Measurements from ENCODE around the gene LMNTD1.

Gene LMNTD1

GRCh38 chr12:25591144-25591543 lies 38.1 kb upstream of the LMNTD1 start:
- H3K4me3 ChIP-seq (ENCODE audit: low read length) = no peak overlapping the region

GRCh38 chr12:25590011-25590721 lies 37.1 kb upstream of the LMNTD1 start:
- Histone ChIP-seq H3K4me1 (ENCODE audit: control insufficient read depth, low read depth, low read length) (no peaks in the 10 kb centered on the region), H3K79me1 (ENCODE audit: low read length) (no peaks in the 10 kb centered on the region), H2AK5ac (ENCODE audit: low read length) (no peak overlapping the region), H3K27me3 (ENCODE audit: insufficient read depth, low read length, poor library complexity) (no peaks in the 10 kb centered on the region), H3K79me2 (ENCODE audit: control insufficient read depth, insufficient read depth, low read length) (no peaks in the 10 kb centered on the region), H4K8ac (ENCODE audit: low read depth, low read length) (no peak overlapping the region), H2BK15ac (replicated peaks; ENCODE audit: low read depth) (no peak overlapping the region), H2BK120ac (ENCODE audit: low read depth, low read length) (no peak overlapping the region), H3K23ac (ENCODE audit: low read length) (no peak overlapping the region), H3K9ac (ENCODE audit: low read length) (no peak overlapping the region), H3K4ac (ENCODE audit: low read depth, low read length) (no peak overlapping the region), H4K5ac (ENCODE audit: low read length) (no peak overlapping the region), H3K4me3 (ENCODE audit: low read length) (no peak overlapping the region), H3K18ac (ENCODE audit: low read length) (no peak overlapping the region), H3K27ac (ENCODE audit: low read depth, low read length) (no peak overlapping the region), H2BK5ac (ENCODE audit: low read length) (no peak overlapping the region), H3K4me2 (ENCODE audit: low read length) (no peak overlapping the region), H3K36me3 (ENCODE audit: control insufficient read depth, insufficient read depth, low read length) (no peaks in the 10 kb centered on the region), H3K56ac (ENCODE audit: low read length) (no peak overlapping the region)
- no CpG with 5 or more reads among the region's 5 CpGs for WGBS (ENCODE audit: extremely low coverage, insufficient coverage, low lambda C conversion rate)
- DNase-seq = no peak

More at GRCh38 chr12:25591144-25591543, 38.1 kb upstream of the LMNTD1 start:
- H4K5ac ChIP-seq (ENCODE audit: low read length) = no peak overlapping the region
- DNase-seq = peak; percentile 72
- no peaks in the 10 kb centered on the region for H3K79me1 ChIP-seq (ENCODE audit: low read length)
- no peak overlapping the region for H2BK5ac ChIP-seq (ENCODE audit: low read length)
- no peak overlapping the region for H3K4ac ChIP-seq (ENCODE audit: low read depth, low read length)
- no peaks in the 10 kb centered on the region for H3K4me1 ChIP-seq (ENCODE audit: control insufficient read depth, low read depth, low read length)
- H3K4me2 ChIP-seq (ENCODE audit: low read length) = no peak overlapping the region
- no peaks in the 10 kb centered on the region for H3K36me3 ChIP-seq (ENCODE audit: control insufficient read depth, insufficient read depth, low read length)
- peak overlapping the region; percentile 44 for H3K18ac ChIP-seq (ENCODE audit: low read length)
- no peak overlapping the region for H3K9ac ChIP-seq (ENCODE audit: low read length)
- no peak overlapping the region for H3K56ac ChIP-seq (ENCODE audit: low read length)
- no peaks in the 10 kb centered on the region for H3K27me3 ChIP-seq (ENCODE audit: insufficient read depth, low read length, poor library complexity)
- H3K23ac ChIP-seq (ENCODE audit: low read length) = no peak overlapping the region
- no peaks in the 10 kb centered on the region for H3K79me2 ChIP-seq (ENCODE audit: control insufficient read depth, insufficient read depth, low read length)
- no peak overlapping the region for H2BK15ac ChIP-seq (replicated peaks; ENCODE audit: low read depth)
- H2AK5ac ChIP-seq (ENCODE audit: low read length) = no peak overlapping the region
- no peak overlapping the region for H4K8ac ChIP-seq (ENCODE audit: low read depth, low read length)
- H2BK120ac ChIP-seq (ENCODE audit: low read depth, low read length) = no peak overlapping the region
- H3K27ac ChIP-seq (ENCODE audit: low read depth, low read length) = no peak overlapping the region

DNA sequence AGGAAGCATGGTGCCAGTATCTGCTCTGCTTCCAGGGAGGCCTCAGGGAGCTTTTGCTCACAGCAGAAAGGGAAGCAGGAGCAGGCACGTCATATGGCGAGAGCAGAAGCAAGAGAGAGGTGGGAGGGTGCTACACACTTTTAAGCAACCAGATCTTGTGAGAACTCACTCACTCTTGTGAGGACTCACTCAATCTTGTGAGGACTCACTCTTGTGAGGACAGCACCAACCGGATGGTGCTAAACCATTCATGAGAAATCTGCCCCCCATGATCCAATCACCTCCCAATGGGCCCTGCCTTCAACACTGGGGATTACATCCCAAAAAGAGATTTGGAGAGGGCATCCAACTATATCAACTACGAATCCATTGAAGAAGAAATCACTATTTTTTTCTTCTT lies 34.3 kb upstream of the LMNTD1 start:
- no peaks in the 10 kb centered on the region for H3K79me1 ChIP-seq (ENCODE audit: low read length)
- H2BK5ac ChIP-seq (ENCODE audit: low read length) = no peak overlapping the region
- H3K56ac ChIP-seq (ENCODE audit: low read length) = no peak overlapping the region
- no peak overlapping the region for H2BK120ac ChIP-seq (ENCODE audit: low read depth, low read length)
- H3K4me2 ChIP-seq (ENCODE audit: low read length) = no peak overlapping the region
- no peak overlapping the region for H4K8ac ChIP-seq (ENCODE audit: low read depth, low read length)
- no peak for DNase-seq
- H3K18ac ChIP-seq (ENCODE audit: low read length) = no peak overlapping the region
- no peak overlapping the region for H3K4me3 ChIP-seq (ENCODE audit: low read length)
- no peak overlapping the region for H3K27ac ChIP-seq (ENCODE audit: low read depth, low read length)
- no peak overlapping the region for H4K5ac ChIP-seq (ENCODE audit: low read length)
- WGBS (ENCODE audit: extremely low coverage, insufficient coverage, low lambda C conversion rate) = no CpG with 5 or more reads among the region's 4 CpGs
- no peak overlapping the region for H2AK5ac ChIP-seq (ENCODE audit: low read length)
- H3K36me3 ChIP-seq (ENCODE audit: control insufficient read depth, insufficient read depth, low read length) = no peaks in the 10 kb centered on the region
- H3K23ac ChIP-seq (ENCODE audit: low read length) = no peak overlapping the region
- H3K4me1 ChIP-seq (ENCODE audit: control insufficient read depth, low read depth, low read length) = no peaks in the 10 kb centered on the region
- no peaks in the 10 kb centered on the region for H3K79me2 ChIP-seq (ENCODE audit: control insufficient read depth, insufficient read depth, low read length)
- H2BK15ac ChIP-seq (replicated peaks; ENCODE audit: low read depth) = no peak overlapping the region
- no peak overlapping the region for H3K4ac ChIP-seq (ENCODE audit: low read depth, low read length)
- H3K9ac ChIP-seq (ENCODE audit: low read length) = no peak overlapping the region
- H3K27me3 ChIP-seq (ENCODE audit: insufficient read depth, low read length, poor library complexity) = no peaks in the 10 kb centered on the region

- Histone ChIP-seq H3K36me3 (ENCODE audit: control insufficient read depth, insufficient read depth, low read length) (no peaks in the 10 kb centered on the region), H2BK5ac (ENCODE audit: low read length) (no peak overlapping the region), H3K79me1 (ENCODE audit: low read length) (no peaks in the 10 kb centered on the region), H3K4me3 (ENCODE audit: low read length) (no peak overlapping the region), H3K4ac (ENCODE audit: low read depth, low read length) (no peak overlapping the region), H2BK120ac (ENCODE audit: low read depth, low read length) (no peak overlapping the region), H4K8ac (ENCODE audit: low read depth, low read length) (no peak overlapping the region), H3K27ac (ENCODE audit: low read depth, low read length) (no peak overlapping the region), H3K23ac (ENCODE audit: low read length) (no peak overlapping the region), H3K9ac (ENCODE audit: low read length) (no peak overlapping the region), H3K79me2 (ENCODE audit: control insufficient read depth, insufficient read depth, low read length) (no peaks in the 10 kb centered on the region), H4K5ac (ENCODE audit: low read length) (no peak overlapping the region), H3K18ac (ENCODE audit: low read length) (no peak overlapping the region), H2BK15ac (replicated peaks; ENCODE audit: low read depth) (no peak overlapping the region), H3K4me2 (ENCODE audit: low read length) (no peak overlapping the region), H3K27me3 (ENCODE audit: insufficient read depth, low read length, poor library complexity) (no peaks in the 10 kb centered on the region), H2AK5ac (ENCODE audit: low read length) (no peak overlapping the region), H3K4me1 (ENCODE audit: control insufficient read depth, low read depth, low read length) (no peaks in the 10 kb centered on the region), H3K56ac (ENCODE audit: low read length) (no peak overlapping the region)
- no peak for DNase-seq
- WGBS (ENCODE audit: extremely low coverage, insufficient coverage, low lambda C conversion rate) = no CpG with 5 or more reads among the region's 5 CpGs
Observed at GRCh38 chr12:25585662-25586061, 32.6 kb upstream of the LMNTD1 start.

DNA sequence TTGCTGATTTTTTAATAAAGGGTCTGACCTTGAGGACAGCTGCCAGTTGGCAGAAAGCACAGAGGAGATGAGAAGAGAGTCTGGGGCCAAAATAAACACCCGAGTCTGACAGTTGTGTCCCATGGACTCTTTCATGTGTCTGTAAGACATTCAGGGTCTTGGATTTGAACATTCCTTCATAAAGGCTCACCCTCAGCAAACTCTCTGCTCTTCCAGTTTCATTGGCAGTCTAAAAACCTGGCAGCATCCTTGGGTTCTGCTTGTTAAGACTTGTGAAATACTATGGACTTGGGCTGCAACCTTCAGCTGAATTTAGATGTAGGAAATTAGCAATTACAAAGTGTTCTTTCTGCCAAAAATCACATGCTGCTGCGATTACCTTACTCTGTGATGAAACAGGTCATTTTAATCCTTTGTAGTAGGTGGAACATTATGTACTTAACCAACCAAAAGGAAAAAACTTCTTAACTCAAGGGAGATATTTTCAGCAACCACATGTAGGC lies 32.0 kb upstream of the LMNTD1 start:
- DNase-seq = no peak
- Histone ChIP-seq H3K79me2 (ENCODE audit: control insufficient read depth, insufficient read depth, low read length) (no peaks in the 10 kb centered on the region), H3K27me3 (ENCODE audit: insufficient read depth, low read length, poor library complexity) (no peaks in the 10 kb centered on the region), H3K4me1 (ENCODE audit: control insufficient read depth, low read depth, low read length) (no peaks in the 10 kb centered on the region), H3K9ac (ENCODE audit: low read length) (no peak overlapping the region), H4K5ac (ENCODE audit: low read length) (no peak overlapping the region), H3K56ac (ENCODE audit: low read length) (no peak overlapping the region), H3K36me3 (ENCODE audit: control insufficient read depth, insufficient read depth, low read length) (no peaks in the 10 kb centered on the region), H3K4me2 (ENCODE audit: low read length) (no peak overlapping the region), H3K18ac (ENCODE audit: low read length) (no peak overlapping the region), H2BK15ac (replicated peaks; ENCODE audit: low read depth) (no peak overlapping the region), H3K23ac (ENCODE audit: low read length) (no peak overlapping the region), H3K4me3 (ENCODE audit: low read length) (no peak overlapping the region), H3K4ac (ENCODE audit: low read depth, low read length) (no peak overlapping the region), H2BK5ac (ENCODE audit: low read length) (no peak overlapping the region), H3K79me1 (ENCODE audit: low read length) (no peaks in the 10 kb centered on the region), H2AK5ac (ENCODE audit: low read length) (no peak overlapping the region), H2BK120ac (ENCODE audit: low read depth, low read length) (no peak overlapping the region), H4K8ac (ENCODE audit: low read depth, low read length) (no peak overlapping the region), H3K27ac (ENCODE audit: low read depth, low read length) (no peak overlapping the region)
- no CpG with 5 or more reads among the region's 2 CpGs for WGBS (ENCODE audit: extremely low coverage, insufficient coverage, low lambda C conversion rate)

DNA sequence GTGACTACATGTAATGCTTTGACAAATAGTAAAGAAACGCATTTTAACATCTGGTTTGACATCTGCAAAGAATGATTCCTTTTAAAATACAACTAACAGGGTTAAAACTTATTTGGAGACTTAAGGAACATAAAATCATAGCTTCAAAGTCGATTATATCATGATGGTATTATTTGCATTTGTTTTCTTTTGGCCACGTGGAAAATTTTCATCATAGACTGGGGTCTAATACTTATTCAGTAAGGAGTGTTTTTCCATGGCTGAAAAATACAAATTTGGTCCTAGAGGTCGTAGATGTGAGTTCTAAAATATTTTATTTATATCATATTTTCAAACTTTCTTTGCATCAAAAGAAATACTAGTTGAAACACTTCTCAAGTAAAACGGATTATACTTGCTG lies 31.5 kb upstream of the LMNTD1 start:
- no CpG with 5 or more reads among the region's 5 CpGs for WGBS (ENCODE audit: extremely low coverage, insufficient coverage, low lambda C conversion rate)
- Histone ChIP-seq H3K23ac (ENCODE audit: low read length) (no peak overlapping the region), H3K27me3 (ENCODE audit: insufficient read depth, low read length, poor library complexity) (no peaks in the 10 kb centered on the region), H3K4me3 (ENCODE audit: low read length) (no peak overlapping the region), H3K18ac (ENCODE audit: low read length) (no peak overlapping the region), H3K36me3 (ENCODE audit: control insufficient read depth, insufficient read depth, low read length) (no peaks in the 10 kb centered on the region), H3K56ac (ENCODE audit: low read length) (no peak overlapping the region), H4K8ac (ENCODE audit: low read depth, low read length) (no peak overlapping the region), H3K4ac (ENCODE audit: low read depth, low read length) (no peak overlapping the region), H4K5ac (ENCODE audit: low read length) (no peak overlapping the region), H2AK5ac (ENCODE audit: low read length) (no peak overlapping the region), H3K9ac (ENCODE audit: low read length) (no peak overlapping the region), H2BK120ac (ENCODE audit: low read depth, low read length) (no peak overlapping the region), H3K4me1 (ENCODE audit: control insufficient read depth, low read depth, low read length) (no peaks in the 10 kb centered on the region), H2BK5ac (ENCODE audit: low read length) (no peak overlapping the region), H3K79me1 (ENCODE audit: low read length) (no peaks in the 10 kb centered on the region), H3K27ac (ENCODE audit: low read depth, low read length) (no peak overlapping the region), H2BK15ac (replicated peaks; ENCODE audit: low read depth) (no peak overlapping the region), H3K79me2 (ENCODE audit: control insufficient read depth, insufficient read depth, low read length) (no peaks in the 10 kb centered on the region), H3K4me2 (ENCODE audit: low read length) (no peak overlapping the region)
- DNase-seq = no peak

All from mesendoderm (in vitro differentiated cells).